H9 (cell line): ENCODE data around the gene SPATS2. TPM values are rescaled to one million over a fixed set of nuclear protein-coding genes. Genes with fewer than 3 reads are reported as not detected.

Experiments used
- DNase-seq: peaks from one replicate; pipeline ENCODE4 v3.0.0-alpha.2; 2017
- H2AFZ ChIP-seq: one replicate; pipeline ENCODE4 v1.6.1; 2013; ENCODE audit warnings: mild to moderate bottlenecking, low read length, control low read depth, moderate library complexity
- H2AK5ac ChIP-seq: 2 replicates; pipeline ENCODE4 v1.6.1; 2013; ENCODE audit warnings: low read length, control low read depth, mixed read lengths; ENCODE audit not compliant: insufficient read length
- H2BK120ac ChIP-seq: one replicate; pipeline ENCODE4 v1.6.1; 2013; ENCODE audit warnings: low read depth, mild to moderate bottlenecking, low read length, control low read depth, inconsistent platforms; ENCODE audit not compliant: poor library complexity, severe bottlenecking
- H2BK12ac ChIP-seq: 2 replicates; pipeline ENCODE4 v1.6.1; 2013; ENCODE audit warnings: low read length, control low read depth, mixed read lengths, low read depth; ENCODE audit not compliant: insufficient read length
- H2BK15ac ChIP-seq: 2 replicates; pipeline ENCODE4 v1.6.1; 2013; ENCODE audit warnings: low read depth, low read length, control low read depth
- H2BK20ac ChIP-seq: one replicate; pipeline ENCODE4 v1.6.1; 2013; ENCODE audit warnings: low read depth, mild to moderate bottlenecking, low read length, control low read depth, inconsistent platforms; ENCODE audit not compliant: poor library complexity, severe bottlenecking
- H2BK5ac ChIP-seq: 2 replicates; pipeline ENCODE4 v1.6.1; 2013; ENCODE audit warnings: low read length, control low read depth, mixed read lengths; ENCODE audit not compliant: insufficient read length
- H3K14ac ChIP-seq: 2 replicates; pipeline ENCODE4 v1.6.1; 2013; ENCODE audit warnings: low read length, control low read depth; ENCODE audit not compliant: insufficient read depth
- H3K18ac ChIP-seq: 2 replicates; pipeline ENCODE4 v1.6.1; 2013; ENCODE audit warnings: low read depth, mild to moderate bottlenecking, mixed read lengths, low read length, control low read depth; ENCODE audit not compliant: insufficient read length
- H3K23ac ChIP-seq: 2 replicates; pipeline ENCODE4 v1.6.1; 2013; ENCODE audit warnings: low read length, control low read depth, mixed read lengths, low read depth; ENCODE audit not compliant: insufficient read length
- H3K23me2 ChIP-seq: 2 replicates; pipeline ENCODE4 v1.6.1; 2013; ENCODE audit warnings: low read depth, mild to moderate bottlenecking, mixed read lengths, low read length, control low read depth; ENCODE audit not compliant: insufficient read length, poor library complexity, severe bottlenecking
- H3K27ac ChIP-seq: 2 replicates; pipeline ENCODE4 v1.5.1; 2013; ENCODE audit warnings: low read length, control low read depth, mixed read lengths, low read depth; ENCODE audit not compliant: insufficient read length
- H3K27me3 ChIP-seq: 2 replicates; pipeline ENCODE4 v1.6.1; 2013; ENCODE audit warnings: low read length, control low read depth, inconsistent platforms; ENCODE audit not compliant: insufficient read depth
- H3K4ac ChIP-seq: 2 replicates; pipeline ENCODE4 v1.6.1; 2013; ENCODE audit warnings: low read depth, mild to moderate bottlenecking, control low read depth, inconsistent platforms, low read length, moderate library complexity
- H3K4me1 ChIP-seq: 2 replicates; pipeline ENCODE4 v1.6.1; 2013; ENCODE audit warnings: low read length, control low read depth, inconsistent platforms; ENCODE audit not compliant: insufficient read depth
- H3K4me2 ChIP-seq: 2 replicates; pipeline ENCODE4 v1.6.1; 2013; ENCODE audit warnings: low read length, control low read depth, mixed read lengths; ENCODE audit not compliant: insufficient read length, insufficient read depth
- H3K56ac ChIP-seq: 2 replicates; pipeline ENCODE4 v1.6.1; 2013; ENCODE audit warnings: low read depth, mild to moderate bottlenecking, mixed read lengths, low read length, control low read depth; ENCODE audit not compliant: insufficient read length
- H3K79me1 ChIP-seq: 2 replicates; pipeline ENCODE4 v1.6.1; 2013; ENCODE audit warnings: low read depth, mild to moderate bottlenecking, moderate library complexity, low read length, control low read depth, inconsistent platforms; ENCODE audit not compliant: insufficient read depth, poor library complexity, severe bottlenecking
- H3K79me2 ChIP-seq: 2 replicates; pipeline ENCODE4 v1.6.1; 2013; ENCODE audit warnings: low read length, control low read depth, inconsistent platforms; ENCODE audit not compliant: insufficient read depth
- H3K9ac ChIP-seq: 2 replicates; pipeline ENCODE4 v1.6.1; 2013; ENCODE audit warnings: low read length, control low read depth, mixed read lengths; ENCODE audit not compliant: insufficient read length; ENCODE audit errors: extremely low read depth
- H3K9me3 ChIP-seq: one replicate; pipeline ENCODE4 v1.6.1; 2013; ENCODE audit warnings: low read depth, low read length, inconsistent platforms; ENCODE audit not compliant: control insufficient read depth
- H3T11ph ChIP-seq: one replicate; pipeline ENCODE4 v1.6.1; 2013; ENCODE audit warnings: mild to moderate bottlenecking, low read length, control low read depth, inconsistent platforms
- H4K20me1 ChIP-seq: one replicate; pipeline ENCODE4 v1.6.1; 2013; ENCODE audit not compliant: control insufficient read depth, insufficient read length, insufficient read depth
- H4K5ac ChIP-seq: 2 replicates; pipeline ENCODE4 v1.6.1; 2013; ENCODE audit warnings: low read depth, mild to moderate bottlenecking, mixed read lengths, low read length, control low read depth; ENCODE audit not compliant: insufficient read length
- H4K8ac ChIP-seq: replicated peaks from 2 replicates; pipeline ENCODE4 v1.6.1; 2013; ENCODE audit warnings: low read length, control low read depth, mixed read lengths, low read depth; ENCODE audit not compliant: insufficient read length
- H4K91ac ChIP-seq: 2 replicates; pipeline ENCODE4 v1.6.1; 2013; ENCODE audit warnings: low read depth, mild to moderate bottlenecking, moderate library complexity, mixed read lengths, low read length, control low read depth; ENCODE audit not compliant: insufficient read length
- H3K27ac Mint-ChIP-seq, 3 experiments: 2 replicates in 2 of 3; 3 replicates in 1 of 3; pipeline ENCODE4 v1.8.0; 2020 to 2021; ENCODE audit warnings: mixed read lengths in 3 of 3, mild to moderate bottlenecking in 1 of 3, moderate library complexity in 1 of 3
- H3K27me3 Mint-ChIP-seq: 2 replicates; pipeline ENCODE4 v1.8.0; 2021; ENCODE audit warnings: low read depth, mild to moderate bottlenecking, moderate library complexity, mixed read lengths
- H3K36me3 Mint-ChIP-seq, 3 experiments: 2 replicates in 2 of 3; 3 replicates in 1 of 3; pipeline ENCODE4 v1.8.0; 2020 to 2021; ENCODE audit warnings: low read depth in 3 of 3, mixed read lengths in 3 of 3; ENCODE audit not compliant: insufficient read depth in 1 of 3
- H3K4me1 Mint-ChIP-seq, 2 experiments: 2 replicates each; pipeline ENCODE4 v1.8.0; 2020; ENCODE audit warnings: mixed read lengths in 2 of 2
- H3K4me3 Mint-ChIP-seq, 2 experiments: 2 replicates in 1 of 2; 3 replicates in 1 of 2; pipeline ENCODE4 v1.8.0; 2020 to 2021; ENCODE audit warnings: mild to moderate bottlenecking in 2 of 2, mixed read lengths in 2 of 2, moderate library complexity in 1 of 2
- H3K9me3 Mint-ChIP-seq, 2 experiments: 2 replicates in 1 of 2; 3 replicates in 1 of 2; pipeline ENCODE4 v1.8.0; 2020; ENCODE audit warnings: mild to moderate bottlenecking in 2 of 2, mixed read lengths in 2 of 2, moderate library complexity in 1 of 2
- CTCF ChIP-seq: fragments of 200-600 bp; sonication (generic); conservative IDR thresholded peaks from 3 replicates; pipeline ENCODE4 v1.8.0; 2021; ENCODE audit warnings: antibody characterized with exemption, mild to moderate bottlenecking
- WGBS: extraction: QIAGEN DNeasy Blood & Tissue Kit; methylation state at CpG from one replicate; pipeline ENCODE4 v1.1.7; 2013; ENCODE audit warnings: missing lambda C conversion rate, low lambda C conversion rate, mixed read lengths; ENCODE audit not compliant: insufficient read length; ENCODE audit errors: extremely low coverage; 5-methylcytosine and 5-hydroxymethylcytosine counted together
- total RNA-seq: library from RNA; stranded (reverse); gene quantifications from 2 replicates; pipeline ENCODE4 v1.2.1, GENCODE V29; 2021

The SPATS2 gene
- total RNA-seq, 1 experiment from 2014 or later = 17.1 TPM

- Histone ChIP-seq H3K18ac (no peak overlapping the region), H3K23me2 (peaks cover 9% of the 10 kb centered on the region), H3K9me3 (no peaks in the 10 kb centered on the region), H3K9ac (no peak overlapping the region), H2AFZ (no peak overlapping the region), H3T11ph (no peak overlapping the region), H4K20me1 (no peaks in the 10 kb centered on the region), H3K23ac (no peak overlapping the region), H2BK120ac (no peak overlapping the region), H3K4me1 (no peaks in the 10 kb centered on the region), H3K27ac (no peak overlapping the region), H2BK5ac (no peak overlapping the region), H4K5ac (no peak overlapping the region), H3K27me3 (peaks cover 44% of the 10 kb centered on the region; the same call in 1 of the 2 replicates), H3K4ac (no peak overlapping the region), H2BK20ac (no peak overlapping the region), H2BK12ac (no peak overlapping the region), H3K56ac (no peak overlapping the region), H3K79me2 (no peaks in the 10 kb centered on the region), H3K4me2 (no peak overlapping the region), H2AK5ac (no peak overlapping the region), H2BK15ac (no peak overlapping the region), H4K8ac (no peak overlapping the region), H4K91ac (no peak overlapping the region), H3K14ac (no peak overlapping the region), H3K79me1 (no peaks in the 10 kb centered on the region)
- no peak for TF ChIP-seq CTCF
- Mint-ChIP-seq H3K27me3 (peaks cover 68% of the 10 kb centered on the region), H3K9me3 (peaks cover 0 to 3% of the 10 kb centered on the region in 2 experiments; a peak in 1 of 5 replicates), H3K27ac (no peak overlapping the region), H3K36me3 (peaks cover 7 to 20% (median 19%) of the 10 kb centered on the region in 3 experiments; a peak in 6 of 7 replicates), H3K4me3 (no peak overlapping the region), H3K4me1 (peaks cover 20 to 26% of the 10 kb centered on the region in 2 experiments)
- no CpG with 5 or more reads among the region's 19 CpGs for WGBS
- no peak for DNase-seq
Observed at GRCh38 chr12:49334226-49334625, 33.0 kb upstream of the SPATS2 start.
